PC-9 (cell line): Measurements from ENCODE around the gene GPR137.

Experiments
- EZH2 ChIP-seq: fragments of 200-600 bp; sonication (generic); IDR thresholded peaks from 2 replicates; pipeline ENCODE4 v1.8.0; 2017; ENCODE audit warnings: antibody characterized with exemption, low read depth
- TF ChIP-seq, protein P1 (sequence below): fragments of 200-600 bp; sonication (generic); conservative IDR thresholded peaks from 2 replicates; pipeline ENCODE4 v1.6.1; 2017; ENCODE audit warnings: mixed run types, antibody characterized with exemption, mild to moderate bottlenecking, moderate library complexity

GRCh38 chr11:64259533-64260067 lies 26.0 kb upstream of the GPR137 start:
- TF ChIP-seq, protein P1, sequence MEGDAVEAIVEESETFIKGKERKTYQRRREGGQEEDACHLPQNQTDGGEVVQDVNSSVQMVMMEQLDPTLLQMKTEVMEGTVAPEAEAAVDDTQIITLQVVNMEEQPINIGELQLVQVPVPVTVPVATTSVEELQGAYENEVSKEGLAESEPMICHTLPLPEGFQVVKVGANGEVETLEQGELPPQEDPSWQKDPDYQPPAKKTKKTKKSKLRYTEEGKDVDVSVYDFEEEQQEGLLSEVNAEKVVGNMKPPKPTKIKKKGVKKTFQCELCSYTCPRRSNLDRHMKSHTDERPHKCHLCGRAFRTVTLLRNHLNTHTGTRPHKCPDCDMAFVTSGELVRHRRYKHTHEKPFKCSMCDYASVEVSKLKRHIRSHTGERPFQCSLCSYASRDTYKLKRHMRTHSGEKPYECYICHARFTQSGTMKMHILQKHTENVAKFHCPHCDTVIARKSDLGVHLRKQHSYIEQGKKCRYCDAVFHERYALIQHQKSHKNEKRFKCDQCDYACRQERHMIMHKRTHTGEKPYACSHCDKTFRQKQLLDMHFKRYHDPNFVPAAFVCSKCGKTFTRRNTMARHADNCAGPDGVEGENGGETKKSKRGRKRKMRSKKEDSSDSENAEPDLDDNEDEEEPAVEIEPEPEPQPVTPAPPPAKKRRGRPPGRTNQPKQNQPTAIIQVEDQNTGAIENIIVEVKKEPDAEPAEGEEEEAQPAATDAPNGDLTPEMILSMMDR: no peak
- no peak for TF ChIP-seq EZH2
